ENCODE data around the gene C10orf62. TPM values are rescaled to one million over a fixed set of nuclear protein-coding genes. Genes with fewer than 3 reads are reported as not detected.

The C10orf62 gene
- polyA plus RNA-seq, 3 donors = not detected

GRCh38 chr10:97587183-97587582, 2.3 kb upstream of the C10orf62 start:
- no peak for TF ChIP-seq CTCF (IDR thresholded peaks at IDR 0.05)
- Histone ChIP-seq H3K9ac (ENCODE audit: insufficient read depth, low read length, poor library complexity, severe bottlenecking) (no peak overlapping the region), H3K36me3 (replicated peaks in 1 of 2; ENCODE audit: control insufficient read depth in 1 of 2, insufficient read depth in 2 of 2, low read length in 2 of 2) (no peaks in the 10 kb centered on the region), H3K9me3 (replicated peaks in 1 of 2; ENCODE audit: control insufficient read depth in 1 of 2, insufficient read depth in 1 of 2, low read length in 2 of 2) (no peaks in the 10 kb centered on the region), H3K27ac (ENCODE audit: low read depth in 1 of 2, low read length in 2 of 2) (no peak overlapping the region), H3K4me1 (ENCODE audit: control insufficient read depth in 1 of 2, insufficient read depth in 2 of 2, low read length in 2 of 2) (no peaks in the 10 kb centered on the region), H3K4me2 (replicated peaks; ENCODE audit: extremely low read depth, low read length, poor library complexity, severe bottlenecking) (no peak overlapping the region), H2AFZ (ENCODE audit: insufficient read depth, low read depth, low read length, poor library complexity, severe bottlenecking) (no peak overlapping the region), H3K27me3 (ENCODE audit: control insufficient read depth in 2 of 2, insufficient read depth in 2 of 2, low read length in 2 of 2) (no peaks in the 10 kb centered on the region), H3K4me3 (replicated peaks in 1 of 3; ENCODE audit: low read depth in 2 of 3, low read length in 3 of 3) (no peak overlapping the region), H4K20me1 (ENCODE audit: insufficient read depth, low read length) (no peaks in the 10 kb centered on the region), H3K79me2 (ENCODE audit: insufficient read depth, low read length) (no peaks in the 10 kb centered on the region)
- intact Hi-C loops (cut with micrococcal nuclease) = loop anchor here in 1 of 2 donors (5.0 kb wide), 1 partner anchor 615 kb away; no protein-coding TSS in a partner anchor
- H3K27ac Mint-ChIP-seq = no peak overlapping the region
- no peaks in the 10 kb centered on the region for H3K9me3 Mint-ChIP-seq
- H3K4me1 Mint-ChIP-seq = no peaks in the 10 kb centered on the region
- H3K4me3 Mint-ChIP-seq = no peak overlapping the region
- DNase-seq = no peak
- 100% methylated on average over 1 of the region's 2 CpGs for WGBS (ENCODE audit: insufficient coverage)
- H3K36me3 Mint-ChIP-seq = no peaks in the 10 kb centered on the region
- H3K27me3 Mint-ChIP-seq (ENCODE audit: low read depth in 3 of 3) = peaks cover 0 to 2% (median 0%) of the 10 kb centered on the region in 3 donors

- H3K9ac ChIP-seq (ENCODE audit: insufficient read depth, low read length, poor library complexity, severe bottlenecking) = no peak overlapping the region
- H3K4me2 ChIP-seq (replicated peaks; ENCODE audit: extremely low read depth, low read length, poor library complexity, severe bottlenecking) = no peak overlapping the region
- TF ChIP-seq CTCF (IDR thresholded peaks at IDR 0.05) = no peak
- no peak overlapping the region for H3K27ac ChIP-seq (ENCODE audit: low read depth in 1 of 2, low read length in 2 of 2)
- WGBS (ENCODE audit: insufficient coverage) = 96% methylated on average over 14 of the region's 15 CpGs
- H3K4me1 ChIP-seq (ENCODE audit: control insufficient read depth in 1 of 2, insufficient read depth in 2 of 2, low read length in 2 of 2) = no peaks in the 10 kb centered on the region
- Mint-ChIP-seq H3K9me3 (no peaks in the 10 kb centered on the region), H3K4me3 (no peak overlapping the region), H3K36me3 (no peaks in the 10 kb centered on the region), H3K27ac (peak overlapping the region in 3 of 7 donors; percentile 1 to 50 (median 50)), H3K27me3 (ENCODE audit: low read depth in 3 of 3) (peaks cover 0 to 2% (median 2%) of the 10 kb centered on the region in 3 donors), H3K4me1 (no peaks in the 10 kb centered on the region)
- H4K20me1 ChIP-seq (ENCODE audit: insufficient read depth, low read length) = no peaks in the 10 kb centered on the region
- DNase-seq = no peak
- H2AFZ ChIP-seq (ENCODE audit: insufficient read depth, low read depth, low read length, poor library complexity, severe bottlenecking) = no peak overlapping the region
- H3K36me3 ChIP-seq (replicated peaks in 1 of 2; ENCODE audit: control insufficient read depth in 1 of 2, insufficient read depth in 2 of 2, low read length in 2 of 2) = no peaks in the 10 kb centered on the region
- intact Hi-C loops (cut with micrococcal nuclease) = no loop called here
- no peaks in the 10 kb centered on the region for H3K9me3 ChIP-seq (replicated peaks in 1 of 2; ENCODE audit: control insufficient read depth in 1 of 2, insufficient read depth in 1 of 2, low read length in 2 of 2)
- H3K79me2 ChIP-seq (ENCODE audit: insufficient read depth, low read length) = no peaks in the 10 kb centered on the region
- H3K27me3 ChIP-seq (ENCODE audit: control insufficient read depth in 2 of 2, insufficient read depth in 2 of 2, low read length in 2 of 2) = no peaks in the 10 kb centered on the region
- no peak overlapping the region for H3K4me3 ChIP-seq (replicated peaks in 1 of 3; ENCODE audit: low read depth in 2 of 3, low read length in 3 of 3)
Observed at GRCh38 chr10:97590082-97590747, 694 bp downstream of the C10orf62 start.
